K562 (cell line): ENCODE data around the gene TFDP1.

Experiments
- ETV1 ChIP-seq: fragments of 450-650 bp; conservative IDR thresholded peaks from 2 replicates; pipeline ENCODE4 v1.6.1; 2016; ENCODE audit warnings: missing genetic modification characterization, control low read depth, low read depth, missing compliant biosample characterization
- FOXJ3 ChIP-seq: sonication (generic); formaldehyde crosslinking; IDR thresholded peaks from 2 replicates; pipeline ENCODE4 v1.4.0; 2020; ENCODE audit warnings: mild to moderate bottlenecking, missing genetic modification reagents
- TF ChIP-seq, protein P1 (sequence below): fragments of 250-450 bp; sonication (Bioruptor Pico); IDR thresholded peaks from 2 replicates; pipeline ENCODE4 v1.8.0; 2021; ENCODE audit warnings: mild to moderate bottlenecking, moderate library complexity
- TF ChIP-seq, protein P2 (sequence below): sonication (generic); formaldehyde crosslinking; IDR thresholded peaks from 2 replicates; pipeline ENCODE4 v1.8.0; 2022; ENCODE audit warnings: missing genetic modification reagents, mild to moderate bottlenecking, borderline replicate concordance

DNA sequence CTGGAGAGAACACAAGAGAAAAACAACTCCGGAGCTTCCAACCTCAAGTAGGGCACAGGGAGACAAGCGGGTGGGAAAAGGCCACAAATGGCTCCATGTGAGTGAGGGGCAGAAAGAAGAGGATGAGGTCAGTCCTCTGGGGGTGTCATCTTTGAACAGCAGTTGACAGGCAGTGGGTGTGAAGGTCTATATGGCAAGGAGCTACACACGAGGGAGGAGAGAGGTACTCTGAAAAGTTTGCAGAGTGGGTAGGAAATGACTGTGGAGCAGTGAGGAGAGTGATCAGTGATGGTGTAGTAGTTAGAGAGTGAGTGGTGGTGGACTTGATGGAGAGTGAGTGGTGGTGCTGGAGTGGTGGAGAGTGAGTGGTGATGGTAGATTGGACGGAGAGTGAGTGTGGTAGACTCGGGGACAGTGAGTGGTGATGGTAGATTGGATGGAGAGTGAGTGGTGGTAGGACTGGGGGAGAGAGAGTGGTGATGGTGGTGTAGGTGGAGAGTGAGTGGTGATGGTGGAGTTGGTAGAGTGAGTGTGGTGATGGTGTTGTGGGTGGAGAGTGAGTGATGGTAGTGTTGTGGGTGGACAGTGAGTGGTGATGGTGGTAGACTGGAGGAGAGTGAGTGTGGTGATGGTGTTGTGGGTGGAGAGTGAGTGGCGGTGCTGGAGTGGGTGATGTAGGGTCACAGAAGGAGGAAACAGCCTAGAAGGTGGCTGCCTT, 4.0 kb downstream of the TFDP1 start:
- no peak for TF ChIP-seq ETV1 (tag)
- TF ChIP-seq, protein P1, sequence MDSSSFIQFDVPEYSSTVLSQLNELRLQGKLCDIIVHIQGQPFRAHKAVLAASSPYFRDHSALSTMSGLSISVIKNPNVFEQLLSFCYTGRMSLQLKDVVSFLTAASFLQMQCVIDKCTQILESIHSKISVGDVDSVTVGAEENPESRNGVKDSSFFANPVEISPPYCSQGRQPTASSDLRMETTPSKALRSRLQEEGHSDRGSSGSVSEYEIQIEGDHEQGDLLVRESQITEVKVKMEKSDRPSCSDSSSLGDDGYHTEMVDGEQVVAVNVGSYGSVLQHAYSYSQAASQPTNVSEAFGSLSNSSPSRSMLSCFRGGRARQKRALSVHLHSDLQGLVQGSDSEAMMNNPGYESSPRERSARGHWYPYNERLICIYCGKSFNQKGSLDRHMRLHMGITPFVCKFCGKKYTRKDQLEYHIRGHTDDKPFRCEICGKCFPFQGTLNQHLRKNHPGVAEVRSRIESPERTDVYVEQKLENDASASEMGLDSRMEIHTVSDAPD (CRISPR knock-in tag), result no peak
- TF ChIP-seq, protein P2, sequence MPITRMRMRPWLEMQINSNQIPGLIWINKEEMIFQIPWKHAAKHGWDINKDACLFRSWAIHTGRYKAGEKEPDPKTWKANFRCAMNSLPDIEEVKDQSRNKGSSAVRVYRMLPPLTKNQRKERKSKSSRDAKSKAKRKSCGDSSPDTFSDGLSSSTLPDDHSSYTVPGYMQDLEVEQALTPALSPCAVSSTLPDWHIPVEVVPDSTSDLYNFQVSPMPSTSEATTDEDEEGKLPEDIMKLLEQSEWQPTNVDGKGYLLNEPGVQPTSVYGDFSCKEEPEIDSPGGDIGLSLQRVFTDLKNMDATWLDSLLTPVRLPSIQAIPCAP (CRISPR knock-in tag), result no peak
- TF ChIP-seq FOXJ3 (CRISPR knock-in tag), result no peak
